Fibroblast of pulmonary artery (primary cell): Measurements from ENCODE around the gene CCS.

ENCODE experiments used
- DNase-seq: peaks from one replicate; pipeline ENCODE4 v3.0.0-alpha.2; 2010; ENCODE audit warnings: low read depth
- H3K4me3 ChIP-seq: replicated peaks from 2 replicates; pipeline ENCODE4 v1.5.1; 2011; ENCODE audit warnings: low read depth, mild to moderate bottlenecking, control low read depth, low read length, moderate library complexity
- TF ChIP-seq, protein P1 (sequence below): IDR thresholded peaks from 2 replicates; pipeline ENCODE4 v1.5.1; 2011; ENCODE audit warnings: mild to moderate bottlenecking, control low read depth, low read length, inconsistent platforms; ENCODE audit errors: missing control alignments

The CCS gene

DNA sequence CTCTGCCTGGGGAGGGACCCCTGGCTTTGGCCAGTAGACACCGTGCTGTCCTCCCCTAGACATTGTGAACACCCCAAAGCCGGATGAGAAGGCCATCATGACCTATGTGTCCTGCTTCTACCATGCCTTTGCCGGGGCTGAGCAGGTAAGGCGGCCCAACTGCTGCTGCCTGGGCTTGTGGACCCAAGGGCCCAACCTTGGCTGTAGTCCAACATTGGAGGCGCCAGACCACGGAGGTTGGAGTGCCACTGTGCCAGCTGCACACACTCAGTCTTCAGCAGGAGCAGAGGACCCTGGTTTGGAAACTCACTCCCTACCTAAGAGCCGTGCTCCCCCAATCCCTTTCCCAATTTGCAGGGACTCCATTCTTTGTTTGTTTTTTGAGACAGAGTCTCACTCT is 36.9 kb upstream of the CCS start:
- H3K4me3 ChIP-seq = no peak overlapping the region
- TF ChIP-seq, protein P1, sequence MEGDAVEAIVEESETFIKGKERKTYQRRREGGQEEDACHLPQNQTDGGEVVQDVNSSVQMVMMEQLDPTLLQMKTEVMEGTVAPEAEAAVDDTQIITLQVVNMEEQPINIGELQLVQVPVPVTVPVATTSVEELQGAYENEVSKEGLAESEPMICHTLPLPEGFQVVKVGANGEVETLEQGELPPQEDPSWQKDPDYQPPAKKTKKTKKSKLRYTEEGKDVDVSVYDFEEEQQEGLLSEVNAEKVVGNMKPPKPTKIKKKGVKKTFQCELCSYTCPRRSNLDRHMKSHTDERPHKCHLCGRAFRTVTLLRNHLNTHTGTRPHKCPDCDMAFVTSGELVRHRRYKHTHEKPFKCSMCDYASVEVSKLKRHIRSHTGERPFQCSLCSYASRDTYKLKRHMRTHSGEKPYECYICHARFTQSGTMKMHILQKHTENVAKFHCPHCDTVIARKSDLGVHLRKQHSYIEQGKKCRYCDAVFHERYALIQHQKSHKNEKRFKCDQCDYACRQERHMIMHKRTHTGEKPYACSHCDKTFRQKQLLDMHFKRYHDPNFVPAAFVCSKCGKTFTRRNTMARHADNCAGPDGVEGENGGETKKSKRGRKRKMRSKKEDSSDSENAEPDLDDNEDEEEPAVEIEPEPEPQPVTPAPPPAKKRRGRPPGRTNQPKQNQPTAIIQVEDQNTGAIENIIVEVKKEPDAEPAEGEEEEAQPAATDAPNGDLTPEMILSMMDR = no peak
- DNase-seq = no peak

DNA sequence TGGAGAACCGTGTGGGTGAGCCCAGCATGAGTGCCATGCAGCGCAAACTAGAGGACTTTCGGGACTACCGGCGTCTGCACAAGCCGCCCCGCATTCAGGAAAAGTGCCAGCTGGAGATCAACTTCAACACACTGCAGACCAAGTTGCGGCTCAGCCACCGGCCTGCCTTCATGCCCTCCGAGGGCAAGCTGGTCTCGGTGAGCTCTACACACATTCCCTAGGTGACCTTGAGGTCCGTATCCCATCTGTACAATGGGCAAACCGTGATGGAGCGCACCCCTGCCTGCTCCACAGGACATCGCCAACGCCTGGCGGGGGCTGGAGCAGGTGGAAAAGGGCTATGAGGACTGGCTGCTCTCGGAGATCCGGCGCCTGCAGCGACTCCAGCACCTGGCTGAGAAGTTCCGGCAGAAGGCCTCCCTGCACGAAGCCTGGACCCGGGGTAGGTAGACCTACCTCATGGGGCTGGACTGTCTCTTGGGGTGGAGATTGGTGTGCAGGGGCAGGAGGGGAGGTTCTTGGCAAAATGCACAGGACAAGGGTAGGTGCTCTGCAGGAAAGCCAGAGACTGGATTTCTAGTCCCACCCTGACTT is 35.2 kb upstream of the CCS start:
- H3K4me3 ChIP-seq = no peak overlapping the region

DNA sequence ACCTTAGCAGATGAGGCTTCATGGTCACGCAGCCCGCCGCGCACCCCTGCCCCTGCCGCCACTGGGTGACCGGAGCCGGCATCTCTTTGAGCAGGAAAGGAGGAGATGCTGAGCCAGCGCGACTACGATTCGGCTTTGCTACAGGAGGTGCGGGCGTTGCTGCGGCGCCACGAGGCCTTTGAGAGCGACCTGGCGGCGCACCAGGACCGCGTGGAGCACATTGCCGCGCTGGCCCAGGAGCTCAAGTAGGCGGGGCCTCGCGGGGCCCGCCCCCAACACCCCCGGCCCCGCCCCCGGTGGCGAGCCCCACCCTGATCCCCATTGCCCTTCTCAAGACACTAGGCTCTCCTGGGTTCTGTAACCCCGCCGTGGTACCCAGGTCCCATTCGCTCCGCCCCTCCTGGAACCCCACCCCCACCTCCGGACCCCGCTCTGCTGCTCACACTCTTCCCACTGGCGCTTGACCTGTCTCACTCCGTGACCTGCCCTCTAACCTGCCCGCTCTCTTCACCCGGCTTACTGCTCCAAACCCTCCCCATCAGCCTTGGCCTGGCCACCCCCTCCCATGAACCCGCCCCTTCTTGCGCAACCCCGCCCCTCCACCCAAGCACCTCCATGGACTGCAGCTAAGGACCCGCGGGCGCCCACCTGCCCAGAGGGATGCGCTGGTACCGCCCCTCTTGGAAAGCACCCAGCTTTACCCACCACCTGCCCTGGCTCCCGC is 33.7 kb upstream of the CCS start:
- TF ChIP-seq, protein P1 = no peak
- H3K4me3 ChIP-seq = no peak overlapping the region
- peak; percentile 28 for DNase-seq

More for the DNA sequence above, 35.2 kb upstream of the CCS start:
- TF ChIP-seq, protein P1 = no peak
- no peak for DNase-seq

DNA sequence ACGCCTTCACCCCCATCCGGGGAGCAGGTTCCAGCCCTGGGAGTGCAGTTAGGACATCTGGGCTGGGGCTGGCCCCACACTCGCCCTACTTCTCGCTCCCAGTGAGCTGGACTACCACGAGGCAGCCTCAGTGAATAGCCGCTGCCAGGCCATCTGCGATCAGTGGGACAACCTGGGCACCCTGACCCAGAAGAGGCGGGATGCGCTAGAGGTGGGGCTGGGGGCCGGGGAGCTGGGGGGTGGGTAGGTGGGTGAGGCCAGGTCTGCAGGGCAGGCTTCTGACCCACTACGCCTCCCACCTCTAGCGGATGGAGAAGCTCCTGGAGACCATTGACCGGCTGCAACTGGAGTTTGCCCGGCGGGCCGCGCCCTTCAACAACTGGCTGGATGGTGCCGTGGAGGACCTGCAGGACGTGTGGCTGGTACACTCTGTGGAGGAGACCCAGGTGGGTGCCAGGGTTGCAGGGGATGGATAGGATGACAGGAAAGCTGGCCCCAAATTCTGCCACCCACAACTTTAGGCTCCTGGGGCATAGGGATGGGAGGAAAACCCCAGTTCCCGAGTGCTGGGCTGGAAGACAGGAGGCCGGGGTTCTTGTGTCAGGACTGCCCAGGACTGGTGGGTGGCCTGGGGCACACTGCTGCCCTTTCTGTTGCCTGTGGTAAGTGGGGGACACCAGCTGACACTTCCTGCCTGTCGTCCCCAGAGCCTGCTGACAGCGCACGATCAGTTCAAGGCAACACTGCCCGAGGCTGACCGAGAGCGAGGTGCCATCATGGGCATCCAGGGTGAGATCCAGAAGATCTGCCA is 32.9 kb upstream of the CCS start:
- H3K4me3 ChIP-seq = no peak overlapping the region
- DNase-seq = no peak
- TF ChIP-seq, protein P1 = no peak

DNA sequence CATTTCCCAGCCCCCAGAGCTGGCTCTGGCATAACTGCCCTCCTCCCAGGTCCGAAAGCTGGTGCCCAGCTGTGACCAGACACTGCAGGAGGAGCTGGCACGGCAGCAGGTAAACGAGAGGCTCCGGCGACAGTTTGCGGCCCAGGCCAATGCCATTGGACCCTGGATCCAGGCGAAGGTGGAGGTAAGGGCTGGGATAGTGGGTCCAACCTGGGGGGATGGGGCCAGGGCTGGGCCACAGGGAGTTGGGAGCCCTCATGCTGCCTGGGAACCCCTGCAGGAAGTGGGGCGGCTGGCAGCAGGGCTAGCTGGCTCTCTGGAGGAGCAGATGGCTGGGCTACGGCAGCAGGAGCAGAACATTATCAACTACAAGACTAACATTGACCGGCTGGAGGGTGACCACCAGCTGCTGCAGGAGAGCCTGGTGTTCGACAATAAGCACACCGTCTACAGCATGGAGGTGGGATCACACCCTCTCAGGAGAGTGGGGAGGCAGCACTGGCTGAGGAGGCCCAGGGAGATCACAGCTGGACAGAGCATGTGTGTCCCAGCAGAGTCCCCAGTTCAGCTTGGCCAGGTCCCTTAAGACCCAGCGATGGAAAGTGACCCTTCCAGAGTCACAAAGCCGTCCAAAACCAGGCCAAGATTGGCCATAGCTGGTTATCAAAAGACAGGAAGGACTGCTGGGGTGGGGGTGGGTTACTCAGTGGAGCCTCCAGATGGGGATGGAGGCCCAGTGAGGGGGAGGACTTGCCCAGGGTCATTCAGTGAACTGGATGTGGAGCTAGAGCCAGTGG is 31.6 kb upstream of the CCS start:
- no peak for DNase-seq
- TF ChIP-seq, protein P1 = no peak
- no peak overlapping the region for H3K4me3 ChIP-seq

DNA sequence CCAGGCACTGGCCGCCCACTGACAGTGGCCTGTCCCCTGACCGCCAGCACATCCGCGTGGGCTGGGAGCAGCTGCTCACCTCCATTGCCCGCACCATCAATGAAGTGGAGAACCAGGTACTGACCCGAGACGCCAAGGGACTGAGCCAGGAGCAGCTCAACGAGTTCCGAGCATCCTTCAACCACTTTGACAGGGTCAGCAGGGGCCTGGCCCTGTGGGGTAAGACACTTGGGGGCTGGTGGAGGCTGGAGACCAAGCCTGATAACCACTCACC is 31.1 kb upstream of the CCS start:
- DNase-seq = no peak
- TF ChIP-seq, protein P1 = no peak
- no peak overlapping the region for H3K4me3 ChIP-seq
